HCT116 (cell line): ENCODE results near the gene RPTOR. TPM values are rescaled to one million over a fixed set of nuclear protein-coding genes. Genes with fewer than 3 reads are reported as not detected.

ENCODE experiments used
- ATAC-seq: fragments of 200-7000 bp; cut with Tn5 transposase; 2 replicates; pipeline ENCODE4 v1.9.1; 2020; ENCODE audit warnings: mild to moderate bottlenecking, moderate library complexity
- BruUV-seq: library from RNA; stranded (reverse); fragments of 400-500 nt; replicated peaks from 2 replicates; lab custom pipeline; 2021; lab: Mats Ljungman, UMichigan
- CTCF ChIA-PET: fragments of 300-600 bp; sonication (Branson Sonifier 250); formaldehyde crosslinking; loops from one replicate; lab custom pipeline; 2021; ENCODE audit warnings: antibody characterized with exemption; lab: Charles Lee
- POLR2A ChIA-PET: fragments of 300-600, 350-600 bp; sonication (Branson Sonifier 250); formaldehyde crosslinking; loops from one replicate; lab custom pipeline; 2021; ENCODE audit warnings: antibody characterized with exemption; lab: Charles Lee
- RAD21 ChIA-PET, 2 experiments: fragments of 300-600 bp; sonication (Branson Sonifier 250); formaldehyde crosslinking; loops; one replicate each; lab custom pipeline; 2023; ENCODE audit warnings: low total read pairs in 2 of 2; ENCODE audit not compliant: uncharacterized antibody in 2 of 2, unreplicated experiment in 2 of 2, low non-redundant PET in 1 of 2; lab: Charles Lee
- DNase-seq: peaks from one replicate; pipeline ENCODE4 v3.0.0-alpha.2; 2010; ENCODE audit warnings: low read depth, low spot score
- H2AFZ ChIP-seq: fragments of 200-600 bp; shearing (Covaris generic), sonication (generic); 2 replicates; pipeline ENCODE4 v1.6.1; 2017; ENCODE audit warnings: low read depth, mixed run types, mixed read lengths, antibody characterized with exemption, low read length; ENCODE audit not compliant: poor library complexity, severe bottlenecking
- H3K27ac ChIP-seq: 2 replicates; pipeline ENCODE4 v1.5.1; 2012; ENCODE audit warnings: low read depth, low read length
- H3K27me3 ChIP-seq: fragments of 200-600 bp; sonication (generic); 2 replicates; pipeline ENCODE4 v1.6.1; 2016; ENCODE audit warnings: mixed run types, low read length, mixed read lengths; ENCODE audit not compliant: insufficient read depth
- H3K36me3 ChIP-seq, 2 experiments: fragments of 200-500 bp in 1 of 2; fragments of 200-600 bp in 1 of 2; sonication (Bioruptor generic) in 1 of 2; sonication (generic) in 1 of 2; 2 replicates each; pipeline versions ENCODE4 v1.5.1 to v1.6.1; 2014 to 2016; ENCODE audit warnings: low read length in 2 of 2, inconsistent platforms in 1 of 2, mixed read lengths in 1 of 2, mixed run types in 1 of 2; ENCODE audit not compliant: insufficient read depth in 2 of 2, control insufficient read depth in 1 of 2
- H3K4me1 ChIP-seq, 2 experiments: fragments of 200-600 bp in 1 of 2; sonication (generic) in 1 of 2; 2 replicates each; pipeline versions ENCODE4 v1.5.1 to v1.6.1; 2012 to 2017; ENCODE audit warnings: low read length in 2 of 2, inconsistent platforms in 1 of 2, mild to moderate bottlenecking in 1 of 2, mixed read lengths in 1 of 2, mixed run types in 1 of 2, moderate library complexity in 1 of 2; ENCODE audit not compliant: insufficient read depth in 2 of 2, control insufficient read depth in 1 of 2
- H3K4me2 ChIP-seq: fragments of 200-600 bp; sonication (generic); 2 replicates; pipeline ENCODE4 v1.6.1; 2017; ENCODE audit warnings: mixed run types, low read length, mixed read lengths
- H3K4me3 ChIP-seq, 2 experiments: fragments of 200-600 bp in 1 of 2; sonication (generic) in 1 of 2; replicated peaks in 1 of 2; 2 replicates each; pipeline ENCODE4 v1.5.1; 2011 to 2016; ENCODE audit warnings: low read length in 2 of 2, control low read depth in 1 of 2, low read depth in 1 of 2, mild to moderate bottlenecking in 1 of 2, mixed read lengths in 1 of 2, mixed run types in 1 of 2
- H3K79me2 ChIP-seq: fragments of 200-600 bp; sonication (generic); 2 replicates; pipeline ENCODE4 v1.6.1; 2017; ENCODE audit warnings: mild to moderate bottlenecking, mixed run types, low read length, moderate library complexity, mixed read lengths; ENCODE audit not compliant: insufficient read depth
- H3K9ac ChIP-seq: fragments of 200-600 bp; sonication (generic); 2 replicates; pipeline ENCODE4 v1.6.1; 2016; ENCODE audit warnings: low read length, mixed read lengths
- H3K9me2 ChIP-seq: fragments of 200-600 bp; sonication (generic), shearing (Covaris generic); 2 replicates; pipeline ENCODE4 v1.6.1; 2017; ENCODE audit warnings: mixed run types, mild to moderate bottlenecking, moderate library complexity; ENCODE audit not compliant: insufficient read depth
- H3K9me3 ChIP-seq, 2 experiments: fragments of 200-500 bp in 1 of 2; fragments of 200-600 bp in 1 of 2; sonication (Bioruptor generic) in 1 of 2; sonication (generic) in 1 of 2; 2 replicates each; pipeline ENCODE4 v1.6.1; 2014 to 2017; ENCODE audit warnings: low read length in 2 of 2, mixed read lengths in 2 of 2, inconsistent platforms in 1 of 2, low read depth in 1 of 2, mild to moderate bottlenecking in 1 of 2, mixed run types in 1 of 2, moderate library complexity in 1 of 2; ENCODE audit not compliant: control insufficient read depth in 1 of 2, insufficient read depth in 1 of 2
- H4K20me1 ChIP-seq: fragments of 200-600 bp; sonication (generic), shearing (Covaris generic); 2 replicates; pipeline ENCODE4 v1.6.1; 2017; ENCODE audit warnings: mixed run types, mild to moderate bottlenecking, moderate library complexity; ENCODE audit not compliant: insufficient read depth
- ATF3 ChIP-seq: IDR thresholded peaks from 2 replicates; pipeline ENCODE4 v1.6.1; 2012
- CEBPB ChIP-seq: IDR thresholded peaks from 2 replicates; pipeline ENCODE4 v1.6.1; 2012; ENCODE audit warnings: low read depth
- CTCF ChIP-seq, 3 experiments: fragments of 200-600 bp in 1 of 3; sonication (generic) in 1 of 3; IDR thresholded peaks in 2 of 3; conservative IDR thresholded peaks in 1 of 3; 2 replicates each; pipeline ENCODE4 v1.5.1; 2012 to 2017; ENCODE audit warnings: low read depth in 2 of 3, low read length in 2 of 3, antibody characterized with exemption in 1 of 3, borderline replicate concordance in 1 of 3, control low read depth in 1 of 3, mild to moderate bottlenecking in 1 of 3, mixed read lengths in 1 of 3, mixed run types in 1 of 3, moderate library complexity in 1 of 3; ENCODE audit not compliant: insufficient read depth in 1 of 3
- FOSL1 ChIP-seq: IDR thresholded peaks from 2 replicates; pipeline ENCODE4 v1.6.1; 2012; ENCODE audit warnings: low read depth
- JUND ChIP-seq: IDR thresholded peaks from 2 replicates; pipeline ENCODE4 v1.6.1; 2012
- MAX ChIP-seq: IDR thresholded peaks from 2 replicates; pipeline ENCODE4 v1.6.1; 2012
- RAD21 ChIP-seq: IDR thresholded peaks from 2 replicates; pipeline ENCODE4 v1.6.1; 2012; ENCODE audit warnings: low read depth, mild to moderate bottlenecking
- SIN3A ChIP-seq: IDR thresholded peaks from 2 replicates; pipeline ENCODE4 v1.6.1; 2012; ENCODE audit warnings: low read depth
- SP1 ChIP-seq: IDR thresholded peaks from 2 replicates; pipeline ENCODE4 v1.6.1; 2012; ENCODE audit warnings: low read depth
- ZFX ChIP-seq: fragments of 450-650 bp; IDR thresholded peaks from 2 replicates; pipeline ENCODE4 v1.6.1; 2017
- intact Hi-C: fragments of 100-400 bp; cut with micrococcal nuclease; formaldehyde crosslinking; loops from 2 replicates; pipeline ENCODE4 v1.10.0; 2022
- total RNA-seq: library from RNA; stranded (reverse); gene quantifications from one replicate; pipeline ENCODE4 v1.2.1, GENCODE V29; 2021; ENCODE audit not compliant: unreplicated experiment

Gene RPTOR
- total RNA-seq, 1 experiment from 2014 or later, result 69.5 TPM

- no peak overlapping the region for H3K4me3 ChIP-seq
- H4K20me1 ChIP-seq, result peaks cover 12% of the 10 kb centered on the region; the same call in 1 of the 2 replicates
- ChIA-PET CTCF (no interaction called here), RAD21 (no interaction called here), POLR2A (no interaction called here)
- peaks cover 3 to 22% of the 10 kb centered on the region in 2 experiments; a peak in 3 of 4 replicates for H3K4me1 ChIP-seq
- no peaks in the 10 kb centered on the region for H3K9me2 ChIP-seq
- peaks cover 94% of the 10 kb centered on the region for H3K79me2 ChIP-seq
- TSS peak; percentile 34 for BruUV-seq
- no peak for DNase-seq
- no peaks in the 10 kb centered on the region for H3K9me3 ChIP-seq
- no peak for ATAC-seq
- no peak overlapping the region for H2AFZ ChIP-seq
- no peak overlapping the region for H3K27ac ChIP-seq
- intact Hi-C loops, result no loop called here
- TF ChIP-seq RAD21, result no peak
- no peak for TF ChIP-seq ZFX
- no peak for TF ChIP-seq ATF3
- no peak for TF ChIP-seq JUND
- no peak for TF ChIP-seq SIN3A
- TF ChIP-seq MAX, result no peak
- no peak for TF ChIP-seq CTCF (IDR thresholded peaks at IDR 0.05 in 2 of 3, conservative IDR thresholded peaks at IDR 0.05 in 1 of 3; ENCODE audit: borderline replicate concordance in 1 of 3, insufficient read depth in 1 of 3, low read depth in 2 of 3, low read length in 2 of 3)
- no peak for TF ChIP-seq FOSL1
- TF ChIP-seq SP1, result no peak
- no peak for TF ChIP-seq CEBPB
- no peak overlapping the region for H3K4me2 ChIP-seq
- no peaks in the 10 kb centered on the region for H3K36me3 ChIP-seq
- no peak overlapping the region for H3K9ac ChIP-seq
- H3K27me3 ChIP-seq, result no peaks in the 10 kb centered on the region
These were observed 99.9 kb downstream of the RPTOR start for GRCh38 chr17:80644536-80644935.
